Fibroblast of skin of right biceps (primary cell): Measurements from ENCODE around the gene PAK3.
A peak's percentile ranks its signal among the peaks of the same experiment; 100 is the strongest.

Experiments used
- DNase-seq: peaks from one replicate; pipeline ENCODE4 v3.0.0-alpha.2; 2013

Gene PAK3

DNA sequence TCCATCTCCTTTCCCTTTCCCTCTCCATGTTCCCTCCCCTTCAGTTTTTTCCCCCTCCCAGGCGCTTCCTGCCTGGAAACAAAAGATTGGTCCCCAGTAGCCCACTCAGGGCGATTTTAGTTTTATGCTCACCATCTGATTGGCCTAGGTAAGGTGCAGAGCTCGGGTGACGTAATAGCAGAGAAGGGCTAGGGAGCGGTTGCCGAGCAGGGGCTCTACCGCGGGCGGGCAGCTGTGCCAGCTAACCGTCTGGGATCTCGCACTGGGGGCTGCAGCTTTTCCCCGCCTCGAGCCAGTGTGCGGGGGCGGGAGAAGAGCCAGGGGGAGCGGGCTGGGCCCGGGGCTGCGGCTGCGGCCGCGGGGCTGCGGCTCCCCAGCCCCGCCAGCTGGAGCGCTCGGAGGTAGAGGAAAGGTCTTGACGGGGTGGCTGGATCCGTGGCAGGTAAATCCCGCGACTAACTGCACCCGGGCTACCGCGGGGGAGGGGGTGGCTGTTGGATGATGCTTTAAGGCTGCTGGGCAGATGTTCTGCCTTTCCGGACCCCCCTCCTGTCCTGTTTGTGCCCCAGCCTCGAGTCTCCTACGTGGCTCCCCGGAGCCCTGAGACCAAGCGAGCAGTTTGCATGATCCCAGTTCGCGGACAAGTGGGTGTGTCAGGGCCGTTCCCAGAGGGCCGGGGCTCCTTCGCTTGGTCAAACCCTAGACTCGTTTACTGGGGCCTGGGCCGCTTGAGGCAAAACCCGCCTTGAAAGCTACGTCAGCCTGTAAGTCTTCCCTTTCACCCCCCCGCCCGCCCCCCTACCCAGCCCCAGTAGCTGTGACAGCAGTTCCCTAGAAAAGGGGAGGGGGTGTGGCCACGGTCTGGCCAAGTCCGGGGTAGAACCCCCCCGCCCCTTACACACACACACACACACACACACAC lies at the start of gene PAK3:
TSS of gene PAK3 (plus strand) at position 218 of the 922 bp plus-strand sequence. CDS start 26,913 bp downstream, outside the sequence.
- DNase-seq, result peak; percentile 79

DNA sequence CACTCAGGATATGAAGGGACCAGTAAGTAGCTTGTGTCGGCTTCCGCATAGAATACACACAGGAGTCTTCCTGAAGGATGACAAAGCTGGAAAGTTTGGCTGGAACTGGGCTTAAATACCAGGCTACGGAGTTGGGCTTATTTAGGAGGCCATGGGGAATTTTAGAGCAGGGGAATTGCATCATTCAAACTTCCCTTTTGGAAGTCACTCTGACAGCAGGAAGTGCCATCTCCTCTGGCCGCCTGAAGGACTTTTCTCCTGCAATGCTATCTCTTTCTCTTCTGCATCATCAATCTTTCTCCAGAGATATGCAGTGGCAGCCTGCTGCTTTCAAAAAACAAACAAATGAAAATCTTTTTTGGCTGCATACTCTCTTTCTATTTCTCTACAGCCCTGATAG lies 48.4 kb upstream of the PAK3 start:
- peak; percentile 2 for DNase-seq

- no peak for DNase-seq
Observed at GRCh38 chrX:111052478-111052877, 43.5 kb upstream of the PAK3 start.

DNA sequence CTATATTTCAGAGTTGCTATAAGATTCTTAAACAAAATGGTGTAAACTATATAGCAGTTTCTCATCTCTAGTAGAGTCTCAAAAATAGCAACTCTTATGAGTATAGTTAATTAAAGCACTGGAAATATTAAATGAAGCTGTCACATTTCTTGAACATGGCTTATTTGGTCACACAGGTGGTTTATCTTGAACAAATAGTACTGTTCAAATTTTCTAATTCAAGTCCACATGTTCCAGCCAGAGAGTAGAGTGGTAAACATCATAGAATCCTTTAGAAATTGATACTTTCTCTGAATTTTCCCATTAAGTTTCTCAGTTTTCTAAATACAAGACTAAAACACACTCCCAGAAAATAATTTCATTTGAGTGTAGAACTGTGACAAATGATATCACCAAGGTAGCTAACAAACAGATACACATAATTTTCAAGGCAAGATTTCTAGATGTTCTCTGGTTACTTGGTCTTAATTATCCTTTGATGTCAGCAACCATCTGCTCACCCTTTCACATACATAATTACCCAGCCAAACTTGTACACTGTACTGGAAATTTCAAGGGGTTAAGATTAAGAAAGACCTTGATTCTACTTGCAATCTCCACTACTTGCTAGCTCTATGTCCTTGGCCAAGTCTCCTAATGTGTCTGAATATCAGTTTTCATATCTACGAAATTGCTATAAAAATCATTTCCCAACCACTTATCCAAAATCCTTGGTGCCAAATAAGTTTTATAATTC lies 24.3 kb upstream of the PAK3 start:
- no peak for DNase-seq

- DNase-seq, result peak; percentile 4
Observed at GRCh38 chrX:111083081-111083480, 12.9 kb upstream of the PAK3 start.

DNA sequence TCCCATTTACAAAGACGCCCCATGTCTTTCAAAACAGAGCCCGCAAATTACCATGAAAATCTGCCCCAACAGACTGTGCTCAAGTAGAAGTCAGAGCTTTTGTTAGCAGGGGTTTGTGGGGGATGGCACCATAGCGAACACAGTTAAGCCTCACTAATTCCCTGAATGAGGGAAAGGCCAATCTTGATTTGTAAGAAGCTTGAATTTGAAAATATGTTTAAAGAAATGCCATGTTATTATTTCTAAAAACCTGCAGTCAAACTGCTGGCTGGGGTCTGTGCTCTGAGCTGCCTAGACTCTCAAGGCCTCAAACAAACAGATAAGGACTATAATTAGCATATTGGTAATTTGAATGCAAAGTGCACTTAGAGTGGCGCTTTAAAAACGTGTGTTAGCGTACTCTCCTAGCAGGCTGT lies 9.4 kb upstream of the PAK3 start:
- DNase-seq, result no peak

DNA sequence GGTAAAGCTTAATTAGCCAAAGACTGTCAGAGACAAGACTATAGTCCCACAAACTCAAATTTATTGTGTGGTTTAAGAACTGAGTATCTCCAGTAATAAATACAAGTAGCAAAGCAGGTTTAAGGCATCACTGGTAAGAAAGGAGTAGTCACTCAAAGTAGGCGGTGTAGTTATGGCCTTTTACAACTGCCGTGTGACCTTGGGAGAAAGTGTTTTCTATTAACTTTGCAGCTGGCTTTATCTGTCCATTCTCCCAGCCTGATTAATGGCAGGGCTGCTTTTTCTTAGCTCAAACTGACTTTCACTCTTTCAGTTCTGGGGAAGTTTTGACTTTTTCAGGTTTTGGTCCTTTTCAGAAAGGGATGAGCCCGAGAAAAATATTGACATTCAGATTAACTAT lies 7.4 kb upstream of the PAK3 start:
- no peak for DNase-seq

DNA sequence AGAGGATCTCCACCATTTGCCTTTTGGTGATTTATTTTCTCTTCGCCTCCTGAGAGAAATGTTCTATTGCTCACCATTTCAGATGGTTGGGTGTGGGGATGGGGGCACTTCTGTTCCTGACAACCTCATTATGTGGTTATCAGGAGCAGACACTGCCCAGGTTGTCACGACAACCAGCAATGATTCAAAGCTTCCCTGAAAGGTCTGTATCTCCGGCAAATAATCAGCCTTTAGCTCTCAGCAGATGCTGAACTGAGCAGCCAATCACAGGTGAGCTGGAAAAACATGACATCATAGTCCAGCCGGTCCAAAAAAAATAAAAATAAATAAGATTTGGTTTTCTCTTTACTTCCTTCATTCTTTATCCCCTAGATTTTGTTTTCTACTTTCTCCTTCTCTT lies 5.5 kb upstream of the PAK3 start:
- no peak for DNase-seq

- DNase-seq, result peak; percentile 4
Observed at GRCh38 chrX:111098874-111099273, 2.9 kb downstream of the PAK3 start.

DNA sequence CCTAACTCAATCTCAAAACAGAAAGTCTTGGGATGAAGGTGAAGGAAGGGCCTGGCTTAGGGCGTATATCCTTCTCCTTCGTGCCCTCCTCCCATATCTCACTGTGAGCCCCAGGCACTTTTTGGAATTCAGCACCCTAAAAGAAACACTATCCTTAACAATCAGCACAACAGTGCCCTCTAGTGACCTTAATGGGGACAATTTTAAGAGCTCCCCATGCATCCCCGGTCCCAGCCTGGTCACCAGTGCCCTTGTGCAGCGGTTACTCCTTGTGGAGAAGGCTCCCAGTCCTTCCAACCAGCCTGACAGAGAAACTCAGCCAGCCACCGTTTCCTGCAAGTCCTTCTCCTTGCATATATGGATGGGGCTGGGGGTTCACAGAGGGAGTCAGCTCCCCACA lies 4.2 kb downstream of the PAK3 start:
- peak; percentile 23 for DNase-seq

DNA sequence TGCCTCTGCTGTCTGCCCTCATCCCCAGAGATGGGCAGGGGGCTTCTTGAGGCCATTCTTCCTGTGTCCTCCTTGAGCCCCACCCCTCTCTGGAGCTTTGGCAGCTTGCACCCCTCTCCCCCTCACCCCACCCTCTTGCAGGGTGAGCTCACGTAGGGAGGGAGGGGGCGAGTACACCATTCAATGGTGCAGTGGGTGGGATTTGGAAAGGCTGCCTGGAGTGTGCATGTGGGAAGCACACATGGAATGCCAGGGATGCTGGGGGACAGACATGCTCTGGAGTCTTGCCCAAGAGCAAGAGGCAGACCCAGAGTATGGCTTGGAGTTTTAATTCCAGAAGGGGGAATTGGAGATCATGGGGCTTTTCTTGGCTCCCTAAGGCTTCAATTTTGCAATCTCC lies 5.6 kb downstream of the PAK3 start:
- no peak for DNase-seq

- no peak for DNase-seq
Observed at GRCh38 chrX:111102636-111103035, 6.6 kb downstream of the PAK3 start.

DNA sequence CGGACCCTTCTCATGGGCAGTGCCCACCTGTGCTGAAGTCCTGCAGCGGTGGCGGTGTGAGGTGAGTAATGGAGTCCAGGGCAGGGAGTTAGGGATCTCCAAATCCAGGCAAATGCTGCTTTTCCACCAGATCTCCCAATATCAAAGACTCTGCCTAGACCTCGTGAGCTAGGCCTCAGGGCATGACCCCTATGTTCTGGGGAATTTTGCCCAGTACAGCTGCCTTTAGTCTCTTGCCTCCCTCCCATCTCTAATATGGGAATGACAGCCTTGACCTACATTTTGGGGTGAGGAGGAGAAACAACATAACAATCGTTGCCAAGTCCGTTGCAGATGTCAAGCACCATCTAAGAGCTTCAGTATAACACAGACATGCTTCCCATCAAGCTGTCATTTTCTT lies 7.3 kb downstream of the PAK3 start:
- DNase-seq, result no peak

DNA sequence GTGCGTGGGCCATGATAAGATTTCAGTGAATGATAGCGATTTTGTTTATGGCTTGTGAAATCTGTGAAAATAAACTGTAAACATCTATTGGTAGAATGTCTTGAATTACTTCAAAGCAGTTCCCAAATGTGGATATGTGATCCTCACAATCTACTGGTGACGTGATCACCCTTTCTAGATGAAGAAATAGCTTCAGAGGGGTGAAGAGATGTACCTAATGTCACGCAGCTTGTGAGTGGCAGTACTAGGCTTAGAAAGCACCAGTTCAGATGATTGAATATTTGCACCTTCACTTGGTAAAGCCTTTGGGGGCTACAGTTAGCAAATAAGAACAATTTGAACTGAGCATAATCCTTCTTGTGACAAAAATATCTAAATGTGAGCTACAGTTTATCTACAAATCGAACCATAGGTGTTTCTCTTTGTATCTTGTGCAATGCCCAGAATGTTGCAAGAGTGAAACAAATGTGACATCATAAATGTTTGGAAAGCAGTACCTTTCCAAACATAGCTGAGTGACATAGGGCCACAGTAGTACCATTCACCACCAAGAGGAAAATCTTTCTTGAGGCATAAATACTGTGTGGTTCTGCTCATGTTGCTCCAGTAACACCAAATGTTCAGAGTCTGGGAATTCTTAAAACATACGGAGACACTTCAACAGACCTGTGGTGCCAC lies 14.2 kb downstream of the PAK3 start:
- DNase-seq, result no peak

- no peak for DNase-seq
Observed at GRCh38 chrX:111114806-111115205, 18.8 kb downstream of the PAK3 start.

DNA sequence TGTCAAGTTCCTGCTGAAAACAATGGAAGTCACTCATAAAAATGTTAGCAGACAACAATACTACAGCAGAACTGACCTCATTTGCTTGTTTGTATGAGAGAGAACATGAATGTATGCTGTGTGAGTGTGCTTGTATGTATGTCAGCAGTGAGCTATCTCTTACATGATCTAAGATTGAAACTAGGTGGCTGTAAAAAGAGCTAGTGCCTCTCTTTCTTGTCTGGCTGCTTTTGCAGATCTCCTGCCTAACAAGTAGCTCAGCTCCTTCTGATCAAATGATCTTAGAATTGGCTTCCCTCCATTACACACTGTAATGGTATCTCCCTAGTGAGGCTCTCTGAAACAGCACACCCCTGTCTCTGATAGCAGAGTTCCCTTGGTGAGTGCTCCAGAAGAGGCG lies 20.7 kb downstream of the PAK3 start:
- no peak for DNase-seq

DNA sequence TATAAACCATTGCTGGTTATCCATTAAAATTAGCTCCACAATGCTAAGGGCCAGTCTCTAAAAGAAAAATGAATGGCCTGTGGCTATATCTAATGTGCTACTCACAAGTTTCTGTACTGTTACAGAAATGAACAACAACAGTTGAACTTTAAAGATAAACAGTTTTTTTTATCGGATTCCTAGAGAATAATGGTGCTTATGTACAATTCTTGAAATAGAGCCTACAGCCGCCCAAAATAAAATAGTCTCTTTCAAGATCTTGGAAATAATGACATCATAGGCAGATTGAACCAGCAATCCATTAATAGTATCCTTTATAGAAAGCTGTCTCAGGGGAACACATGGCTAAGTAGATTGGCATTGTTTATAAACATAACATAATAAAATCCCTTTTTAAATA lies 23.4 kb downstream of the PAK3 start:
- DNase-seq, result no peak

DNA sequence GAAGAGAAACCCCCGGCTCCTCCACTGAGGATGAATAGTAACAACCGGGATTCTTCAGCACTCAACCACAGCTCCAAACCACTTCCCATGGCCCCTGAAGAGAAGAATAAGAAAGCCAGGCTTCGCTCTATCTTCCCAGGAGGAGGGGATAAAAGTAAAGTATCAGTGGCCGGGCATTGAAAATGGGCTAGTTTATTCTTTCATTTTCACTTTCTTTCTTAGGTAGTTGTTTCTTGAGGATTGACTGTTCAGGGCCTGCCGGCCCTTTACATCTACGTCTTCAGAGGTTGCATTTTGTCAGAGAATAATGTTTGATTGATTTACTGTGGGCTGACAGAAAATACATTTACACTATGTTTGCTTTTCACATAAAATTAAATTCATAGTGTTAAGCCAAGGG lies 27.1 kb downstream of the PAK3 start:
- no peak for DNase-seq

GRCh38 chrX:111123606-111124179 lies 27.7 kb downstream of the PAK3 start:
- no peak for DNase-seq

GRCh38 chrX:111124418-111124817 lies 28.4 kb downstream of the PAK3 start:
- no peak for DNase-seq

DNA sequence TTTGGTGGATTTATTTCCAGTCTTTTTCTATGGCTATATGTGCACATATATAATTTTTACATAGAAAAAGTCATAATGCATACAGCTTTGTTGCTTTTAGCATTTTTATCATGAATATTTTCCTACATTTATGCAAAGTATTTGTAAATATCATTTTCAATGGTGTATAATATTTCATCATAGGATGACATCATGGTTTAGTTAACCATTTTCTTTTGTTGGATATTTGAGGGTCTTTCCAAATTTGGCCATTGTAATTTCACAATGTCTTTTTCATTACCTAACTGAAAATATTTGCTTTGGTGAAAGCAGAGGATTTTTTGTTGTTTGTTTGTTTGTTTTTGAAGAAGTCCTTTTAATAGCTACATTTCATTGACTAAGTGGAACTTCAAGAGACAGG lies 31.0 kb downstream of the PAK3 start:
- DNase-seq, result no peak

DNA sequence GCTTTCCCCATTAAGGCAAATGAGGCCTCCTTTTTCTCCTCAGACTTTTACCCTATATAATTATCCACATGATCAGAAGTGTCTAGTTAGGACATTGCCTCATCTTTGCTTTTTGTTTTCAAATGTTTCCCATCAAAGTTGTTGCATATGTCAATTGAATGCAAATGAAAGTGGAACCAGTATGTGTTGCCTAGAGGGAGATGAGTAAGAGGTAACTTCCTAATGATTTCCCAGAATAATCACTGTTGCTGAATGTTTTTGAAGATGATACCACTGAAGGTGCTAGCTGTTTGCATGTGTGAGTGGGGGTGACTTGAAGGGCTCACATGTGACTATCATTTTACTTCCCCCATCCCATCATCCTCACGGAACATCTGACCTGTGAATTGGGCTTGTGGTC lies 33.9 kb downstream of the PAK3 start:
- DNase-seq, result no peak

- peak; percentile 3 for DNase-seq
Observed at GRCh38 chrX:111131572-111131971, 35.6 kb downstream of the PAK3 start.
